Measurements from ENCODE around the gene MCL1.
"Not testable (repeated sequence)": the region's sequence is repeated elsewhere in the genome, so short reads cannot be mapped to it uniquely, and the experiment has no call there.

Gene MCL1

DNA sequence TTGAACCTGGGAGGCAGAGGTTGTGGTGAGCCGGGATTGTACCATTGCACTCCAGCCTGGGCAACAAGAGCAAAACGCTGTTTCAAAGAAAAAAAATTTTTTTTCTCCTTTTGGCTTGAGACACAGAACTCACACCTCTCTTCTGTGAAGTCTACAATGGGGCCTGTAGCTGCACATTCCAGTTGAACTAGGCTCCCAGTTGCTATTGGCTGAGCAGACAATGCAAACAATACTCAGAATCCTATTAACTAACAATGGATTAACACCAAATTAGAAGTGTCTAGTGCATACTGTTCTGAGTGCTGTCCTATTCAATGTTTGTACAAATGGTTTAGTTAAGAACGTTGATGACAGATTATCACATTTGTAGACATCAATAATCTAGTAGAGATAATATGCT lies 17.6 kb upstream of the MCL1 start:
- no peak overlapping the region for H3K4me3 ChIP-seq (ENCODE audit: low read depth, low read length)
- DNase-seq (ENCODE audit: low read depth), result no peak
- TF ChIP-seq, protein P1, sequence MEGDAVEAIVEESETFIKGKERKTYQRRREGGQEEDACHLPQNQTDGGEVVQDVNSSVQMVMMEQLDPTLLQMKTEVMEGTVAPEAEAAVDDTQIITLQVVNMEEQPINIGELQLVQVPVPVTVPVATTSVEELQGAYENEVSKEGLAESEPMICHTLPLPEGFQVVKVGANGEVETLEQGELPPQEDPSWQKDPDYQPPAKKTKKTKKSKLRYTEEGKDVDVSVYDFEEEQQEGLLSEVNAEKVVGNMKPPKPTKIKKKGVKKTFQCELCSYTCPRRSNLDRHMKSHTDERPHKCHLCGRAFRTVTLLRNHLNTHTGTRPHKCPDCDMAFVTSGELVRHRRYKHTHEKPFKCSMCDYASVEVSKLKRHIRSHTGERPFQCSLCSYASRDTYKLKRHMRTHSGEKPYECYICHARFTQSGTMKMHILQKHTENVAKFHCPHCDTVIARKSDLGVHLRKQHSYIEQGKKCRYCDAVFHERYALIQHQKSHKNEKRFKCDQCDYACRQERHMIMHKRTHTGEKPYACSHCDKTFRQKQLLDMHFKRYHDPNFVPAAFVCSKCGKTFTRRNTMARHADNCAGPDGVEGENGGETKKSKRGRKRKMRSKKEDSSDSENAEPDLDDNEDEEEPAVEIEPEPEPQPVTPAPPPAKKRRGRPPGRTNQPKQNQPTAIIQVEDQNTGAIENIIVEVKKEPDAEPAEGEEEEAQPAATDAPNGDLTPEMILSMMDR (IDR thresholded peaks at IDR 0.05; ENCODE audit: control insufficient read depth, extremely low read depth, insufficient read depth), result no peak

DNA sequence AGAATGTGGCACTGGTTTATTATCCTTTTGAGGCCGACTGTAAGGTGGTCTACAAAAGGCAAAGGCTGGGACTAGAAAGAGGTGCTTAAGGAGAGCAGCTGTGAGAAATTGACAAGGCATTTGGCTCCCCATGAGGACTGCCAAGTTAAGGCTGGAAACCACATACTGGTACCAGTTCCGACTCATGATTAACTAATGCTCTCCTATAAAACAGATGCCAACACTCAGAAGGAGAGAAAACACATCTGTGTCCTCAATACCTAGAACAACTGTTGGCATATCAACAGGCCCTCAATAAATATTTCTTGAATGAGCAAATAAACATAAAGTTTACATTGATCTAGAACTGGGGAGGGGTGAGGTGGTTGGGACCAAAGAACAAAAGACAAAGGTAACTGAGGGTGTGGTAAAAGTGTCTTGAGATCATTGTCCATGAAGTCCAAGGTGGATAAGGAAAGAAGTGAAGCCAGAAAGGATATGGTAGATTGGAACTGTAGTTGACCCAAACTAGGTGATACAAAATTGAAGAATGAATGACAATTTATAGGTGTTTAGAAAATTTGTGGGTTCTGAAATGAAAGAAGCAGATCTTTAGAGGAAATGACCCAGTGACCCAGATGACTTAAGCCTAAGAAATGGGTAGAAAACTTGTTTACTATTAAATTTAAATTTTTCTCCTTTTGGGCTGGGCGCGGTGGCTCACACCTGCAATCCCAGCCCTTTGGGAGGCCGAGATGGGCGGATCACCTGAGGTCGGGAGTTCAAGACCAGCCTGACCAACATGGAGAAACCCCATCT lies 16.9 kb upstream of the MCL1 start:
- DNase-seq (ENCODE audit: low read depth), result no peak
- TF ChIP-seq, protein P1 (IDR thresholded peaks at IDR 0.05; ENCODE audit: control insufficient read depth, extremely low read depth, insufficient read depth), result no peak
- H3K4me3 ChIP-seq (ENCODE audit: low read depth, low read length), result no peak overlapping the region

DNA sequence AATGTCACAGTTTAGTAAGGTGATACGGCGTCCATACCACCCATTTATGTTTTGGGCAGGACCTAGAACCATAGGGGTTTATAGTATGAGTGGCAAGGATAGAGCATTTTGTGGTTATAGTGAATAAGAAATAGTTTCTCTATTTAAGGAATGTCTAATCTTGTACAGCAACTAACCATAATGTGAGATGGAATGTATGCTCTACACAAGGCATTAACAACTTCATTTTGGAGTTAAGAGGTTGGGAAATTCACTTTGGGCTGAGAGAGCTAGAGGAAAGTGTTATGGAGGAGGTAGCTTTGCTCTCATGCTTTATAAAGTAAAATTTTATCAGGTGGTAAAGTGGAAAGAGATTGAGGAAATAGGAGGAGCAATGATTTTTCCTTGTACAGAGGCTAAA lies 3.0 kb upstream of the MCL1 start:
- no peak overlapping the region for H3K4me3 ChIP-seq (ENCODE audit: low read depth, low read length)
- DNase-seq (ENCODE audit: low read depth), result no peak
- TF ChIP-seq, protein P1 (IDR thresholded peaks at IDR 0.05; ENCODE audit: control insufficient read depth, extremely low read depth, insufficient read depth), result no peak

DNA sequence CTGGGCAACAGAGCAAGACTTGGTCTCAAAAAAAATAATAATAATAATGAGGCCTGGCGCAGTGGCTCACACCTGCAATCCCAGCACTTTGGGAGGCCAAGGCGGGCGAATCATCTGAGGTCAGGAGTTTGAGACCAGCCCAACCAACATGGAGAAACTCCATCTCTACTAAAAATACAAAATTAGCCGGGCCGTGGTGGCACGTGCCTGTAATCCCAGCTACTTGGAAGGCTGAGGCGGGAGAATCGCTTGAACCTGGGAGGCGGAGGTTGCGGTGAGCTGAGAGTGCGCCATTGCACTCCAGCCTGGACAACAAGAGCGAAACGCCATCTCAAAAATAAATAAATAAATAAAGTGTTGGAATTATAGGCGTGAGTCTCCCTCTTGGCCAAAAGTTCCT lies 2.6 kb upstream of the MCL1 start:
- H3K4me3 ChIP-seq (ENCODE audit: low read depth, low read length); DNase-seq (ENCODE audit: low read depth): not testable (repeated sequence)

DNA sequence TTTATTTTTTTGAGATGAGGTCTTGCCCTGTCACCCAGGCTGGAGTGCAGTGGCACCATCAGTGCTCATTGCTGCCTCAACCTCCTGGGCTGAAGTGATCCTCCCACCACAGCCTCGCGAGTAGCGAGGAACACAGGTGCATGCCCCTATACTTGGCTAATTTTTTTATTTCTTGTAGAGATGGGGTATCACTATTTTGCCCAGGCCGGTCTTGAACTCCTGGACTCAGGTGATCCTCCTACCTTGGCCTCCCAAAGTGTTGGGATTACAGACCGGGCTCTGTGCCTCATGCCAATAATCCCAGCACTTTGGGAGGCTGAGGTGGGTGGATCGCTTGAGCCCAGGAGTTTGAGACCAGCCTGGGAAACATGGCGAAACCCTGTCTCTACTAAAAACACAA lies 2.0 kb upstream of the MCL1 start:
- not testable (repeated sequence) for H3K4me3 ChIP-seq (ENCODE audit: low read depth, low read length); DNase-seq (ENCODE audit: low read depth)

DNA sequence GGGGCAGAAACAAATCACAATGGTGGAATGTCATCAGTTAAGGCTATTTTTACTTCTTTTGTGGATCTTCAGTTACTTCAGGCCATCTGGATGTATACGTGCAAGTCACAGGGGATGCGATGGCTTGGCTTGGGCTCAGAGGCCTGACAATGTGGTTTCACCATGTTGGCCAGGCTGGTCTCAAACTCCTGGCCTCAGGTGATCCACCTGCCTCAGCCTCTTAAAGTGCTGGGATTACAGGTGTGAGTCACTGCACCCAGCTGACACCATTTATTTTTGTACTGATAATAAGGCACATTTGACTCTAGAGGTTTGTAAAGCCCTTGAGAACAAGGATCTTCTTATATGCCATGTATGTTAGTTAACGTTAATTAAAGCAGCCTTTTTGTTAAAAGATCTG lies 1.6 kb upstream of the MCL1 start:
- H3K4me3 ChIP-seq (ENCODE audit: low read depth, low read length), result not testable (repeated sequence)

DNA sequence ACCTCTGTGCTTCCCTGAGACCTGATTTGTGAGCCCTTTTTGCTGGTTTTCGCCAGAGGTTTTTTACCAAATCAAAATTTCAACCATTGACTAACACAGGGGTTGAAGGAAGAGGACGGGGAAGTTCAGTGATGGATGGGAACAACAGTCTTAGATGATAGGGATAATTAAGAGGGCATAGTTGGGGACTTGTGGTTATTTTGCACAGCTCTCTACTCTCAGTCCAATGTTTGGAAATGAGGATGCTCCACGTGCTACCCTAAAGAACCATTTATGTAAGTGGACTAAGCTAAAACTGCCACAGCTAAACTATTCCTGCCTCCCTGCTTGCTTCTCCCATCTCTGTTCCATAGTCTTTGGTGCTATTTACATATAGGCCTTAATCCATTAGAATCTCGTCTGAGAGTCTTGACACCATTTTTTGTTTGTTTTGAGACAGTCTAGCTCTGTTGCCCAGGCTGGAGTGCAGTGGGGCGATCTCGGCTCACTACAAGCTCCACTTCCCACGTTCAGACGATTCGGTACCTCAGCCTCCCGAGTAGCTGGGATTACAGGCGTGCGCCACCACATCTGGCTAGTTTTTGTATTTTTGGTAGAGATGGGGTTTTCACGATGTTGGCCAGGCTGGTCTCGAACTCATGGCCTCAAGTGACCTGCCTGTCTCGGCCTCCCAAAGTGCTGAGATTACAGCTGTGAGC lies 684 bp upstream of the MCL1 start:
- H3K4me3 ChIP-seq (ENCODE audit: low read depth, low read length), result peak overlapping the region; percentile 98
- TF ChIP-seq, protein P1 (IDR thresholded peaks at IDR 0.05; ENCODE audit: control insufficient read depth, extremely low read depth, insufficient read depth), result no peak
- DNase-seq (ENCODE audit: low read depth), result no peak

More for the DNA sequence above, 1.6 kb upstream of the MCL1 start:
- not testable (repeated sequence) for DNase-seq (ENCODE audit: low read depth)

DNA sequence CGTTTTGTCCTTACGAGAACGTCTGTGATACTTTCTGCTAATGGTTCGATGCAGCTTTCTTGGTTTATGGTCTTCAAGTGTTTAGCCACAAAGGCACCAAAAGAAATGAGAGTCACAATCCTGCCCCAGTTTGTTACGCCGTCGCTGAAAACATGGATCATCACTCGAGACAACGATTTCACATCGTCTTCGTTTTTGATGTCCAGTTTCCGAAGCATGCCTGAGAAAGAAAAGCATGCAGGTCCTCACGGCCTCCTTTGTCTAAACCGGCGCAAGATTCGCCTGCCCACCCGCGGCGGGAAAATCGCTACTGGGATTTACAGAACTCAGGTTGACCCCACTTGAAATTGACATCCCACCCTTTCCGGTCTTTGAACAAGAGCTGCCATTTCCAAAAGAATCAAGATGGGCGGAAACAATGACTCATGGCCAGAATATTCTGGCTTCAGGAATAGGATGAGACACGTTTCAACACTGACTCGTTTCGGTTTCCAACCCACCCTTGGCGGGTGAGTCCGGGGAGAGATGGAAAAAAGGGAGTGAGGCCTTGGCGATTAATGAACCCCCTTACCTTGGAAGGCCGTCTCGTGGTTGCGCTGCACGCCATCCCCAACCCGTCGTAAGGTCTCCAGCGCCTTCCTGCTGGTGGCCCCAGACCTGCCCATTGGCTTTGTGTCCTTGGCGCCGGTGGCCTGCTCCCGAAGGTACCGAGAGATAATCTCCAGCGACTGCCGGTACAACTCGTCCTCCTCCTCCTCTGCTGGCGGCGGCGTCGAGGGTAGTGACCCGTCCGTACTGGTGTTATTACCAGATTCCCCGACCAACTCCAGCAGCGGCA lies 919 bp downstream of the MCL1 start:
- H3K4me3 ChIP-seq (ENCODE audit: low read depth, low read length), result peak overlapping the region; percentile 98
- no peak for DNase-seq (ENCODE audit: low read depth)
- TF ChIP-seq, protein P1 (IDR thresholded peaks at IDR 0.05; ENCODE audit: control insufficient read depth, extremely low read depth, insufficient read depth), result no peak
